Fibroblast of lung (primary cell): ENCODE results near the gene CACNB2.

ENCODE experiments used
- EZH2 ChIP-seq: IDR thresholded peaks from 2 replicates; pipeline ENCODE4 v1.5.1; 2012; ENCODE audit warnings: low read length, control low read depth, mild to moderate bottlenecking; ENCODE audit errors: missing control alignments
- TF ChIP-seq, protein P1 (sequence below), 2 donors: IDR thresholded peaks in 1 of 2; conservative IDR thresholded peaks in 1 of 2; 1 replicate in 1 of 2; 2 replicates in 1 of 2; pipeline ENCODE4 v1.5.1; 2011 to 2012; ENCODE audit warnings: low read length in 2 of 2, control low read depth in 1 of 2, inconsistent platforms in 1 of 2, low read depth in 1 of 2, mild to moderate bottlenecking in 1 of 2

- TF ChIP-seq EZH2 = no peak
- TF ChIP-seq, protein P1, sequence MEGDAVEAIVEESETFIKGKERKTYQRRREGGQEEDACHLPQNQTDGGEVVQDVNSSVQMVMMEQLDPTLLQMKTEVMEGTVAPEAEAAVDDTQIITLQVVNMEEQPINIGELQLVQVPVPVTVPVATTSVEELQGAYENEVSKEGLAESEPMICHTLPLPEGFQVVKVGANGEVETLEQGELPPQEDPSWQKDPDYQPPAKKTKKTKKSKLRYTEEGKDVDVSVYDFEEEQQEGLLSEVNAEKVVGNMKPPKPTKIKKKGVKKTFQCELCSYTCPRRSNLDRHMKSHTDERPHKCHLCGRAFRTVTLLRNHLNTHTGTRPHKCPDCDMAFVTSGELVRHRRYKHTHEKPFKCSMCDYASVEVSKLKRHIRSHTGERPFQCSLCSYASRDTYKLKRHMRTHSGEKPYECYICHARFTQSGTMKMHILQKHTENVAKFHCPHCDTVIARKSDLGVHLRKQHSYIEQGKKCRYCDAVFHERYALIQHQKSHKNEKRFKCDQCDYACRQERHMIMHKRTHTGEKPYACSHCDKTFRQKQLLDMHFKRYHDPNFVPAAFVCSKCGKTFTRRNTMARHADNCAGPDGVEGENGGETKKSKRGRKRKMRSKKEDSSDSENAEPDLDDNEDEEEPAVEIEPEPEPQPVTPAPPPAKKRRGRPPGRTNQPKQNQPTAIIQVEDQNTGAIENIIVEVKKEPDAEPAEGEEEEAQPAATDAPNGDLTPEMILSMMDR (conservative IDR thresholded peaks at IDR 0.05 in 1 of 2, IDR thresholded peaks at IDR 0.05 in 1 of 2; ENCODE audit: low read depth in 1 of 2, low read length in 2 of 2) = no peak
These were observed 154.4 kb downstream of the CACNB2 start for GRCh38 chr10:18294633-18295032.
